ENCODE results near the gene EFL1.

- TF ChIP-seq CTCF (IDR thresholded peaks at IDR 0.05; ENCODE audit: low read length) (no peak), EZH2 (IDR thresholded peaks at IDR 0.05; ENCODE audit: borderline replicate concordance, low read length) (no peak)
Measured at GRCh38 chr15:82093774-82094211, 168.7 kb downstream of the EFL1 start.

All from OCI-LY1 (cell line).